K562 (cell line): ENCODE measurements around the gene CEBPA. TPM values are rescaled to one million over a fixed set of nuclear protein-coding genes. Genes with fewer than 3 reads are reported as not detected.
"Not testable (repeated sequence)": the region's sequence is repeated elsewhere in the genome, so short reads cannot be mapped to it uniquely, and the experiment has no call there.

ENCODE experiments used
- ATAC-seq: fragments of 200-7000 bp; cut with Tn5 transposase; 3 replicates; pipeline ENCODE4 v1.9.1; 2020; ENCODE audit warnings: moderate library complexity
- BruUV-seq: library from RNA; stranded (reverse); fragments of 400-500 nt; replicated peaks from 2 replicates; lab custom pipeline; 2021; lab: Mats Ljungman, UMichigan
- CTCF ChIA-PET: fragments of 300-600 bp; formaldehyde crosslinking; extraction: SDS; loops from one replicate; lab custom pipeline; 2021; ENCODE audit warnings: low intra/inter-chr PET ratio; lab: Yijun Ruan, JAX
- POLR2A ChIA-PET: fragments of 300-600, 350-650 bp; sonication (Branson Sonifier 250); formaldehyde crosslinking; extraction: SDS; loops from one replicate; lab custom pipeline; 2021; ENCODE audit warnings: antibody characterized with exemption, inconsistent platforms; lab: Yijun Ruan, JAX
- DNase-seq, 4 experiments: peaks; one replicate each; pipeline versions ENCODE4 v3.0.0 to v3.0.0-alpha.2; 2011 to 2018; ENCODE audit warnings: low spot score in 3 of 4, mixed read lengths in 3 of 4; ENCODE audit errors: extremely low read depth in 1 of 4
- FAIRE-seq: peaks from 2 replicates; lab custom pipeline; 2011; peaks lifted over from hg19 to GRCh38; lab: Jason Lieb, UNC
- H2AFZ ChIP-seq: 2 replicates; pipeline ENCODE4 v1.6.0; 2011; ENCODE audit warnings: low read depth, low read length, control low read depth, inconsistent platforms
- H3K27ac ChIP-seq: fragments of 200-600 bp; 3 replicates; pipeline ENCODE4 v1.8.0; 2011; ENCODE audit warnings: low read depth, mild to moderate bottlenecking, control low read depth, inconsistent platforms, low read length, moderate library complexity, mixed read lengths; ENCODE audit errors: extremely low read depth
- H3K27me3 ChIP-seq, 2 experiments: fragments of 300-600 bp in 1 of 2; 2 replicates in 1 of 2; 3 replicates in 1 of 2; pipeline versions ENCODE4 v1.6.0 to v1.8.0; 2011; ENCODE audit warnings: inconsistent platforms in 2 of 2, low read length in 2 of 2, mild to moderate bottlenecking in 1 of 2, mixed read lengths in 1 of 2, moderate library complexity in 1 of 2; ENCODE audit not compliant: control insufficient read depth in 2 of 2, insufficient read depth in 2 of 2
- H3K36me3 ChIP-seq: fragments of 300-600 bp; 3 replicates; pipeline ENCODE4 v1.8.0; 2011; ENCODE audit warnings: mild to moderate bottlenecking, low read length, inconsistent platforms; ENCODE audit not compliant: control insufficient read depth, insufficient read depth
- H3K4me1 ChIP-seq, 2 experiments: fragments of 200-600 bp in 1 of 2; replicated peaks in 1 of 2; 2 replicates in 1 of 2; 3 replicates in 1 of 2; pipeline versions ENCODE4 v1.5.1 to v1.8.0; 2011; ENCODE audit warnings: inconsistent platforms in 2 of 2, low read length in 2 of 2, mild to moderate bottlenecking in 1 of 2, mixed read lengths in 1 of 2, moderate library complexity in 1 of 2; ENCODE audit not compliant: control insufficient read depth in 2 of 2, insufficient read depth in 2 of 2
- H3K4me2 ChIP-seq: 2 replicates; pipeline ENCODE4 v1.6.1; 2011; ENCODE audit warnings: low read length, control low read depth, inconsistent platforms, mixed read lengths; ENCODE audit not compliant: insufficient read depth
- H3K4me3 ChIP-seq: fragments of 200-600 bp; sonication (generic), shearing (Covaris generic); 2 replicates; pipeline ENCODE4 v1.5.1; 2016; ENCODE audit warnings: control low read depth, inconsistent platforms
- H3K79me2 ChIP-seq: fragments of 200-600 bp; 3 replicates; pipeline ENCODE4 v1.8.0; 2011; ENCODE audit warnings: low read length, inconsistent platforms; ENCODE audit not compliant: control insufficient read depth, insufficient read depth
- H3K9ac ChIP-seq, 2 experiments: 2 replicates each; pipeline versions ENCODE4 v1.6.0 to v1.6.1; 2011; ENCODE audit warnings: low read depth in 2 of 2, low read length in 2 of 2, control low read depth in 1 of 2, inconsistent platforms in 1 of 2, mild to moderate bottlenecking in 1 of 2, mixed read lengths in 1 of 2; ENCODE audit not compliant: insufficient read depth in 1 of 2
- H3K9me1 ChIP-seq: one replicate; pipeline ENCODE4 v1.6.0; 2011; ENCODE audit warnings: inconsistent platforms, mild to moderate bottlenecking, low read length, moderate library complexity; ENCODE audit not compliant: control insufficient read depth, insufficient read depth
- H3K9me3 ChIP-seq: replicated peaks from 2 replicates; pipeline ENCODE4 v1.5.1; 2011; ENCODE audit warnings: low read depth, low read length, inconsistent platforms; ENCODE audit not compliant: control insufficient read depth, insufficient read depth
- H4K20me1 ChIP-seq: replicated peaks from 2 replicates; pipeline ENCODE4 v1.6.1; 2011; ENCODE audit warnings: low read length, inconsistent platforms, mixed read lengths; ENCODE audit not compliant: control insufficient read depth, insufficient read depth
- ARID1B ChIP-seq: fragments of 450-650 bp; IDR thresholded peaks from 2 replicates; pipeline ENCODE4 v1.6.1; 2016; ENCODE audit warnings: antibody characterized with exemption, mild to moderate bottlenecking, inconsistent platforms
- CBFA2T3 ChIP-seq: fragments of 450-650 bp; IDR thresholded peaks from 2 replicates; pipeline ENCODE4 v1.6.1; 2017
- CEBPG ChIP-seq, 3 experiments: fragments of 200-800 bp in 1 of 3; sonication (Bioruptor generic) in 1 of 3; sonication (generic) in 1 of 3; formaldehyde crosslinking in 1 of 3; IDR thresholded peaks in 2 of 3; conservative IDR thresholded peaks in 1 of 3; 2 replicates each; pipeline versions ENCODE4 v1.6.1 to v1.8.0; 2016 to 2022; ENCODE audit warnings: missing compliant biosample characterization in 2 of 3, missing genetic modification characterization in 2 of 3, mild to moderate bottlenecking in 1 of 3, missing genetic modification reagents in 1 of 3
- CSDE1 ChIP-seq, 2 experiments: fragments of 450-650 bp; IDR thresholded peaks; 2 replicates each; pipeline ENCODE4 v1.6.1; 2016; ENCODE audit warnings: mild to moderate bottlenecking in 1 of 2
- DPF2 ChIP-seq: fragments of 450-650 bp; IDR thresholded peaks from 2 replicates; pipeline ENCODE4 v1.6.1; 2016
- GTF2E2 ChIP-seq: fragments of 200-800 bp; sonication (Bioruptor generic); IDR thresholded peaks from 2 replicates; pipeline ENCODE4 v1.6.1; 2016; ENCODE audit warnings: missing genetic modification characterization, missing compliant biosample characterization
- JUND ChIP-seq, 2 experiments: IDR thresholded peaks; 2 replicates in 1 of 2; 3 replicates in 1 of 2; pipeline ENCODE4 v1.6.1; 2011; ENCODE audit warnings: borderline replicate concordance in 2 of 2, low read depth in 2 of 2, low read length in 2 of 2, improper control_type of control experiment in 1 of 2, missing biosample characterization in 1 of 2, missing genetic modification characterization in 1 of 2, missing genetic modification reagents in 1 of 2
- PTBP1 ChIP-seq: fragments of 200-400 bp; formaldehyde crosslinking; IDR thresholded peaks from 2 replicates; pipeline ENCODE4 v1.6.1; 2017; ENCODE audit warnings: low read depth, low read length
- TAL1 ChIP-seq: fragments of 450-650 bp; IDR thresholded peaks from 2 replicates; pipeline ENCODE4 v1.6.1; 2016; ENCODE audit warnings: mild to moderate bottlenecking
- TEAD4 ChIP-seq, 2 experiments: sonication (generic) in 1 of 2; formaldehyde crosslinking in 1 of 2; IDR thresholded peaks; 2 replicates each; pipeline versions ENCODE4 v1.6.1 to v1.8.0; 2012 to 2022; ENCODE audit warnings: borderline replicate concordance in 1 of 2, inconsistent platforms in 1 of 2, low read length in 1 of 2, mild to moderate bottlenecking in 1 of 2, missing genetic modification reagents in 1 of 2
- ZNF347 ChIP-seq: fragments of 450-650 bp; formaldehyde crosslinking; IDR thresholded peaks from 2 replicates; pipeline ENCODE4 v1.4.0; 2020; ENCODE audit warnings: low read depth, mild to moderate bottlenecking, moderate library complexity
- ZNF354B ChIP-seq: fragments of 250-450 bp; sonication (Bioruptor Pico); IDR thresholded peaks from 2 replicates; pipeline ENCODE4 v1.4.0; 2020
- WGBS: fragments of 100-300 bp; shearing (Covaris generic); methylation state at CpG from one replicate; pipeline ENCODE4 v1.1.6; 2016; ENCODE audit warnings: low coverage, mixed read lengths; ENCODE audit not compliant: insufficient coverage; ENCODE audit errors: missing lambda C conversion rate; 5-methylcytosine and 5-hydroxymethylcytosine counted together
- in situ Hi-C: fragments of 300-500 bp; cut with MboI; formaldehyde crosslinking; loops from 4 replicates; pipeline ENCODE4 v1.15.0; 2018; ENCODE audit warnings: inconsistent platforms, mixed read lengths
- intact Hi-C: fragments of 100-400 bp; cut with micrococcal nuclease; formaldehyde crosslinking; loops from 2 replicates; pipeline ENCODE4 v1.14.2; 2022
- polyA plus RNA-seq, 8 experiments: library from polyadenylated mRNA; depleted of rRNA in 4 of 8; stranded (reverse) in 5 of 8; unstranded in 3 of 8; fragments of >200 nt; fragmentation: Nextera tagmentation in 2 of 8; fragmentation: Illumina TruSeq in 1 of 8; extraction: Ambion mirVana in 2 of 8; extraction: Trizol in 1 of 8; gene quantifications; 2 replicates each; pipeline versions ENCODE4 v1.2.1 to v1.2.3, GENCODE V29; 2011 to 2014; ENCODE audit warnings: inconsistent platforms in 1 of 8, missing spikeins in 1 of 8
- total RNA-seq, 7 experiments: library from RNA; depleted of rRNA in 6 of 7; stranded (reverse); fragments of >200 nt in 6 of 7; fragmentation: Illumina TruSeq in 2 of 7; extraction: Trizol in 2 of 7; gene quantifications; 2 replicates each; pipeline versions ENCODE4 v1.2.1 to v1.2.3, GENCODE V29; 2011 to 2021; ENCODE audit warnings: low replicate concordance in 1 of 7
- TF ChIP-seq, protein P1 (sequence below): sonication (generic); IDR thresholded peaks from 2 replicates; pipeline ENCODE4 v1.6.1; 2016

Gene CEBPA
- total and polyA plus RNA-seq, 9 of the 15 experiments (the other 6 are each of a cell fraction or from before 2014, with no cell fraction given) = 0.03 to 0.59 (median 0.15) TPM; not detected in 2

DNA sequence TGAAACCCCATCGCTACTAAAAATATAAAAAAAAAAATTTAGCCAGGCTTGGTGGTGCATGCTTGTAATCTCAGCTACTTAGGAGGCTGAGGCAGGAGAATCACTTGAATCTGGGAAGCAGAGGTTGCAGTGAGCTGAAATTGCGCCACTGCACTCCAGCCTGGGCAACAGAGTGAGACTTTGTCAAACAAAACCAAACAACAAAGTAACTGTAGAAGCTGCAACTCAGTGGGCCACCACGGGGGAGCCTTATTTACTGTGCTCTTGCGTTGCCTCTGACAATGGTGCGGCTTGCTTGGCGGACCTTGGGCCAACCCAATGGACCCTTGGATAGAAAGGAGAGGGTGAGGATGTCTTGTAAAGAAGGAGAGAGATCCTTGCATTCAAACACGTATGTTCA is 7.3 kb downstream of the CEBPA start:
- in situ Hi-C loops; H3K36me3 ChIP-seq; H3K4me2 ChIP-seq; FAIRE-seq; DNase-seq; ATAC-seq; H3K9me3 ChIP-seq; CTCF ChIA-PET; H3K9ac ChIP-seq; BruUV-seq; H3K27ac ChIP-seq; H3K79me2 ChIP-seq; H4K20me1 ChIP-seq; H3K9me1 ChIP-seq; intact Hi-C loops; H3K4me3 ChIP-seq; H2AFZ ChIP-seq; TF ChIP-seq CEBPG (CRISPR knock-in tag; IDR thresholded peaks at IDR 0.05): not testable (repeated sequence)
- WGBS = 48% methylated on average over 7 of the region's 7 CpGs
- TF ChIP-seq CEBPG (tag; conservative IDR thresholded peaks at IDR 0.05 in 1 of 2, IDR thresholded peaks at IDR 0.05 in 1 of 2) = peak in 1 of 2 experiments; percentile 40; a peak in 2 of 4 replicates
- POLR2A ChIA-PET = interaction anchor here (0.6 to 1.5 kb wide), 2 partner anchors 10 to 153 kb away, joined by 4 read pairs; no protein-coding TSS in a partner anchor
- peaks cover 12 to 58% of the 10 kb centered on the region in 2 experiments; a peak in 3 of 5 replicates for H3K27me3 ChIP-seq
- H3K4me1 ChIP-seq = peaks cover 12 to 23% of the 10 kb centered on the region in 2 experiments; a peak in 3 of 5 replicates

DNA sequence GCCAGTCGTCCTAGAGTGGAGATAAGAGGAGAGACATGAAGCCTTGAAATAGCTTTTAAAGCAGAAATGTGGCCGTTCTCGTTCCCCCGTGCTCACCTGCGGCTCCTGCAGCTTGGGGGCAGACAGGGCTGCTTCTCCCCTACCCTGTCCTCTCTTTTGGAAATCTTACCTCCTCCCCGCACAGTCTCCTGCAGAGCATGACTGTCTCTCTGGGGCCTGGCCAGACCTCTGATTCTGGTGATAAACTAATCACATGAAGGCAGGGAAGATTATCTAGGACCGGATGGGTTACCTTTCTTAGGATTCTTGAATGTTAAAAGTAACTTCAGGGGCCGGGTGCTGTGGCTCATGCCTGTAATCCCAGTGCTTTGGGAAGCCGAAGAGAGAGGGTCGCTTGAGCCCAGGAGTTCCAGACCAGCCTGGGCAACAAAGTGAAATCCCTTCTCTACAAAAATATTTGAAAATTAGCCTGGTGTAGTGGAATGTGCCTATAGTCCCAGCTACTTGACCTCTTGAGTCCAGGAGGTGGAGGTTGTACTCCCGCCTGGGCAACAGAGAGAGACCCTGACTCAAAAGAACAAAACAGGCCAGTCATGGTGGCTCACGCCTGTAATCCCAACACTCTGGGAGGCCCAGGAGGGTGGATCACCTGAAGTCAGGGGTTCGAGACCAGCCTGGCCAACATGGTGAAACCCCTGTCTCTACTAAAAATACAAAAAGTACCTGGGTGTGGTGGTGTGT is 8.1 kb downstream of the CEBPA start:
- DNase-seq (peak in 1 of 4 experiments; percentile 34), ATAC-seq (peak; percentile 67), FAIRE-seq (no peak)
- Histone ChIP-seq H3K9me1 (no peaks in the 10 kb centered on the region), H3K36me3 (no peaks in the 10 kb centered on the region), H3K9ac (peak overlapping the region in 1 of 2 experiments; percentile 83; a peak in 2 of 4 replicates), H3K4me2 (peak overlapping the region; percentile 12; the same call in 1 of the 2 replicates), H3K27ac (no peak overlapping the region; the same call in 2 of the 3 replicates), H4K20me1 (peaks cover 8% of the 10 kb centered on the region; the same call in 1 of the 2 replicates), H3K4me3 (no peak overlapping the region), H2AFZ (peak overlapping the region; percentile 9; the same call in 1 of the 2 replicates), H3K79me2 (no peaks in the 10 kb centered on the region), H3K27me3 (peaks cover 12 to 57% of the 10 kb centered on the region in 2 experiments; a peak in 3 of 5 replicates), H3K9me3 (no peaks in the 10 kb centered on the region), H3K4me1 (peaks cover 12 to 21% of the 10 kb centered on the region in 2 experiments; a peak in 3 of 5 replicates)
- 18% methylated on average over 13 of the region's 13 CpGs for WGBS
- CTCF ChIA-PET = no interaction called here
- BruUV-seq = no TSS peak
- POLR2A ChIA-PET = interaction anchor here (1.5 kb wide), 1 partner anchor 11 kb away, joined by 4 read pairs; no protein-coding TSS in a partner anchor
- intact Hi-C loops (no loop called here), in situ Hi-C loops (no loop called here)
- TF ChIP-seq, protein P1, sequence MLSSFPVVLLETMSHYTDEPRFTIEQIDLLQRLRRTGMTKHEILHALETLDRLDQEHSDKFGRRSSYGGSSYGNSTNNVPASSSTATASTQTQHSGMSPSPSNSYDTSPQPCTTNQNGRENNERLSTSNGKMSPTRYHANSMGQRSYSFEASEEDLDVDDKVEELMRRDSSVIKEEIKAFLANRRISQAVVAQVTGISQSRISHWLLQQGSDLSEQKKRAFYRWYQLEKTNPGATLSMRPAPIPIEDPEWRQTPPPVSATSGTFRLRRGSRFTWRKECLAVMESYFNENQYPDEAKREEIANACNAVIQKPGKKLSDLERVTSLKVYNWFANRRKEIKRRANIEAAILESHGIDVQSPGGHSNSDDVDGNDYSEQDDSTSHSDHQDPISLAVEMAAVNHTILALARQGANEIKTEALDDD = 0 out of 2 replicates have a peak, but pooled peaks have one; percentile 23
- TF ChIP-seq ARID1B (peak; percentile 49), GTF2E2 (tag) (no peak), TEAD4 (IDR thresholded peaks at IDR 0.05; ENCODE audit: low read length) (0 out of 2 replicates have a peak, but pooled peaks have one; percentile 49), TEAD4 (CRISPR knock-in tag; IDR thresholded peaks at IDR 0.05; ENCODE audit: borderline replicate concordance) (no peak), TAL1 (peak; percentile 18; the same call in 1 of the 2 replicates), JUND (IDR thresholded peaks at IDR 0.05; ENCODE audit: borderline replicate concordance, low read depth, low read length) (no peak), JUND (tag; IDR thresholded peaks at IDR 0.05; ENCODE audit: borderline replicate concordance, low read depth, low read length) (no peak), ZNF347 (CRISPR knock-in tag) (no peak), CSDE1 (IDR thresholded peaks at IDR 0.05) (no peak), CBFA2T3 (peak; percentile 65), DPF2 (0 out of 2 replicates have a peak, but pooled peaks have one; percentile 20), ZNF354B (CRISPR knock-in tag) (no peak), PTBP1 (no peak)
